HG03039 (cell line): ENCODE data around the gene HPN.

ENCODE experiments used
- ATAC-seq: cut with Tn5 transposase; IDR thresholded peaks from one replicate; pipeline ENCODE4 v1.9.1; 2021; ENCODE audit warnings: mild to moderate bottlenecking, moderate library complexity; ENCODE audit not compliant: unreplicated experiment

Gene HPN

DNA sequence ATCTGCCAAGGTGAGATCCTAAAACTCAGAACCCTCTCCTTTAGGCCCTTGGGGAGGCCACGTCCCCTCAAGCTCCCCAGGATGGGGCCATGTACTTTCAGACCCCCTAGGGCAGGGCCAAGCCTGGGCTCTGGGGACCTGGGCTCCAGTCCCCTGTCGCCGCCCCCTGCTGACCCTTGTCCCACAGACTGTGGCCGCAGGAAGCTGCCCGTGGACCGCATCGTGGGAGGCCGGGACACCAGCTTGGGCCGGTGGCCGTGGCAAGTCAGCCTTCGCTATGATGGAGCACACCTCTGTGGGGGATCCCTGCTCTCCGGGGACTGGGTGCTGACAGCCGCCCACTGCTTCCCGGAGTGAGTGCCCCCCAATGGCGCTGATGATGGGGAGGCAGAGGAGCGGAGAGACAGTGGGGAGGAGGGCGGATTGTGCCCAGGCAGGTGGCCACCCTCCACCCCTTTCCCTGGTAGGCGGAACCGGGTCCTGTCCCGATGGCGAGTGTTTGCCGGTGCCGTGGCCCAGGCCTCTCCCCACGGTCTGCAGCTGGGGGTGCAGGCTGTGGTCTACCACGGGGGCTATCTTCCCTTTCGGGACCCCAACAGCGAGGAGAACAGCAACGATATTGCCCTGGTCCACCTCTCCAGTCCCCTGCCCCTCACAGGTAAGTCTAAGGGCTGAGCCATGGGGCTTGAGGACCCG lies 18.8 kb downstream of the HPN start:
- no peak for ATAC-seq

- no peak for ATAC-seq
Observed at GRCh38 chr19:35061583-35062373, 20.3 kb downstream of the HPN start.

DNA sequence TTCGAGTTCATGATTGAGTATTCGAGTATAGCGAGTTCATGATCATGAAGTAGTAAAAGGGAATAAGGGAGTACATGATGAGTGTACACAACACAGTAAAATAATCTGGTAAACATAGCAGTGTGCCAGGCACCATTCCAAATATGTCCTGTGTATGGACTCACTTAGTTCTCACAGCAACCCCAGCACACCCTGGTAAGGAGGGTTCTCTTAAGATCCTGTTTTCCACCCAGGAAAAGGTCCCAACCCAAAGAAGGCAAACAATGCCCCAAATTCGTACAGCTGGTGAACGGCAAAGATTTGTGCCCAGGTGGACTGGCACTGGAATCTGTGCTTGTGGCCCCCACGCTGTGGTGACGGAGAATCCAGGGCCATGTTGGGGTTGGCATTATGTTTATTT lies 21.4 kb downstream of the HPN start:
- no peak for ATAC-seq

- ATAC-seq = no peak
Observed at GRCh38 chr19:35063940-35064818, 22.7 kb downstream of the HPN start.

GRCh38 chr19:35065574-35065973 lies 24.1 kb downstream of the HPN start:
- no peak for ATAC-seq

DNA sequence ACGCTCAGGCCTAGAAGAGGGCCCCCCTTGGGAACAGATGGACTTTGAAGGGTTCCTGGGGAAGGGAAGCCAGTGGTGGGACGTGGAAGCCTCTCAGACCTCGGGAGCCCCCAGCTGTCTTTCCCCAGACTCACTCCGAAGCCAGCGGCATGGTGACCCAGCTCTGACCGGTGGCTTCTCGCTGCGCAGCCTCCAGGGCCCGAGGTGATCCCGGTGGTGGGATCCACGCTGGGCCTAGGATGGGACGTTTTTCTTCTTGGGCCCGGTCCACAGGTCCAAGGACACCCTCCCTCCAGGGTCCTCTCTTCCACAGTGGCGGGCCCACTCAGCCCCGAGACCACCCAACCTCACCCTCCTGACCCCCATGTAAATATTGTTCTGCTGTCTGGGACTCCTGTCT lies 24.6 kb downstream of the HPN start:
- no peak for ATAC-seq

DNA sequence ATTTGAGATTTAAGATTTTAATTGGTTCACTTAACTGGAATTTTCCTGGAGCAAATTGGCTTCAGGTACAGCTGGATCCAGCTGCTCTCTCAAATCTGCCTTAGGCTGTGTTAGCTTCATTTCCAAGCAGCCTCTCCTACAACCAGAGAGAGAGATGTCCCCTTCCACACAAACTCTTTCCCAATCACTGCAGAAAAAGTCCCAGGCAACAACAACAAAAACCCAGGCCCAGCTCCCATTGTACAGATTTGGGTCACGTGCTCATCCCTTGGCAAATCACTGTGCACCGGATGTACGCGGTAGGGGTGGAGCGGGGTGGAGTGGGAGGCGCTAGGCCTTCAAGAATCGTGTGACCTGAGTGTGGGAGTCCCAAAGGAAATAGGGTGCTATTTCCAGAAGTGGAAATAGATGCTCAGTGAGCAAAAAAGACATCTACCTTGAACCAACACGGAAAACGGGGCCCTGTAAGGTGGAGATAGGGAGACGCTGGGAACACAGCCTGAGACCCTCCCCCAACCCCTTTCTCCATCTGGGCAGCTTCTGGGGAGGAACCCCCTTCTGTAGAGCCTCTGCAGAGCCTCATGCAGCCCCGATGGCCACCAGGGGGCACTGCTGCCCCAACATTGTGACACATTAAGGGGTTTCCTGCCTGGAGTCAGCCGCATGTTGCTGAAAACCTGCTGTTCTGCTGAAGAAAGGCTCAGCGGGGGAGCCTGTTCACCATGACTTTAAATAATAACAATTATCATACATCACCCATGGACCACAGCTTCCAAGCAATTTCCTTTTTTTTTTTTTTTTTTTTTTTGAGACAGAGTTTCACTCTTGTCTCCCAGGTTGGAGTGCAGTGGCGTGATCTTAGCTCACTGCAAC lies 25.4 kb downstream of the HPN start:
- ATAC-seq = no peak

- ATAC-seq = no peak
Observed at GRCh38 chr19:35068941-35069634, 27.6 kb downstream of the HPN start.

DNA sequence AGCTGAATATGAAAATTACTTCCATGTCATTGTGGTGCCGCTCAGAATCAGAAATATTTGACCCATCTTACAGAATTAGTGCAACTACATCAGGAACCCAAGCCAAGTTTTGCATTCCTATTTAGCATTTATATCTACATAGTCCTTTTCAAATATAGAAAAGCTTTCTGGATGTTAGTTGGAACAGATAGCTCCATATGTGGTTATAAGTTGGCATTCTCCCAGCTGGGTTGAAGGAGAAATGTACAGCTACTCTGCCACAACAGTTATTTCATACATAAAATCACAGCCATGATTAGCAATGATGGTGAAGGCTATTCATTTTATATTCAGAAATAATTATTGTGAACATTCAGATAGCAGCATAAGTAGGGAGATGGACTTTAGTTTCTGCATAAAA lies 28.2 kb downstream of the HPN start:
- no peak for ATAC-seq

GRCh38 chr19:35070471-35070870 lies 28.9 kb downstream of the HPN start:
- no peak for ATAC-seq

- no peak for ATAC-seq
Observed at GRCh38 chr19:35073516-35073915, 32.0 kb downstream of the HPN start.

- ATAC-seq = no peak
Observed at GRCh38 chr19:35073941-35074340, 32.4 kb downstream of the HPN start.

GRCh38 chr19:35074426-35075201 lies 33.1 kb downstream of the HPN start:
- ATAC-seq = no peak

DNA sequence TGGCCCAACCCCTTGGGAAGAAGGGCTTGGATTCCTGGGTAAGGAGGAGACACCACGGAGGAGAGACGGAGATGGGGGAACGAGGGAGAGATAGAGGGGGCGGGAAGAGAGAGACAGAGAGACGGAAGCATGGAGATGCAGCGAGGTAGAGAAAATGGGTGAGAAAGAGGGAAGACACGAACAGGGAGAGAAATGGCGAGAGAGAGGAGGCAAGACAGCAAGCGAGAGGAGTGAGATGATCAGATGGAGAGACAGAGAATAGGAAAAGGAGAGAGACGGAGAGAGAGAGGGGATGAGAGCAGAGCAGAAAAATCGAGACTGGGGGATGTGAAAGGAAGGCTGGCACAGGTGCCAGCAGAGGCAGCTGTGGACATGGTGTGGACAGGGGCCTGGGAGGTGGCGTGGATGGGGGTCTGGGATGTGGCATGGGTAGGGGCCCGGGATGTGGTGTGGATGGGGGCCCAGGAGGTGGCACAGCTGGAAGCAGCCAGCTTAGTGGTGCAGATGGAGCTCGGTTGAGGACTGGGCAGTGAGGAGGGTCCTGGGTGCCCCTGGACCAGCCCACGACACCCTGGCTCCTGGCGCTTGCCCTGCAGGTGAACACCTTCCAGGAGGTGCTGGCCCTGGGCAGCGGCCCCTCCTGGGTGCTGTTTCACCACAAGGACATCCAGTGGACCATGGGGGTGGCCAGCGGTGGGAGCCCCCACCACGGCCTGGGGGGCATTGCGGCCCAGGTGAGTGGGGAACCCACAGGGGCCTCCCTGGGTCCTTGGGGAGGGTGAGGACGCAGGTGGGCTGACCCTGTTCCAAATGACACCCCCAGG lies 33.9 kb downstream of the HPN start:
- ATAC-seq = no peak

DNA sequence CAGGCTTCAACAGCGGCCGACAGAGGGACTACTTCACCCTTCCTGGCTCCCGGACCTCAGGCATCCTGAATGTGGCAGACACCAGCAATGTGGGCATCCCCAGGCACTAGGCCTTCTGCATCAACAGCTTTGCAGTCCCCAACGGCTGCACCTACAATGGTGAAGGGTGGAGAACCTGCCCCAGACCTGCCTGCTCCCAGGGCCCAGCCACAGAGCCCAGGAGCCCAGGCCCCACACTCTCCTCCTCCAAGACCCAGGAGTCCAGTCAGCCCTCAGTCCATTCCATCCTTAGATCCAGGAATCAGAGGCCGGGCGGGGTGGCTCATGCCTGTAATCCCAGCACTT lies 34.5 kb downstream of the HPN start:
- no peak for ATAC-seq

DNA sequence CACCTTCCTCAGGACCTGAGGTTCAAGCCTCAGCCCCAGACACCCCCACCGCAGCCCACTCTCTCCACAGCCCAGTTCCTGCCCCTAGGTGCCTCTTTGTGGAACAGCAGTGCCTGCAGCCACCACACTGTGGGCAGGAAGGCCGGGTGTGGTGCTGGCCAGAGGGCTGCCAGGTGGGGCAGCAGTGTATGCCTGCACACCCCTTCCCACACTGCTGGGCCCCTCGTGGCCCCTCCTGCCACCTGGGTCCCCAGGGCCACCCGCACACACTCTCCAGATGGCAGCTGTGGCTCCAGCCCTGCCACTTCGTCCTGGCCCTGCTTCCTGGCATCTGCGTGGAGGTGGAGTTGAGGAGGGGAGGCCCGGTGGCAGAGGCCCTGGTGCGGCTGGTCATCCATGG lies 35.1 kb downstream of the HPN start:
- no peak for ATAC-seq

DNA sequence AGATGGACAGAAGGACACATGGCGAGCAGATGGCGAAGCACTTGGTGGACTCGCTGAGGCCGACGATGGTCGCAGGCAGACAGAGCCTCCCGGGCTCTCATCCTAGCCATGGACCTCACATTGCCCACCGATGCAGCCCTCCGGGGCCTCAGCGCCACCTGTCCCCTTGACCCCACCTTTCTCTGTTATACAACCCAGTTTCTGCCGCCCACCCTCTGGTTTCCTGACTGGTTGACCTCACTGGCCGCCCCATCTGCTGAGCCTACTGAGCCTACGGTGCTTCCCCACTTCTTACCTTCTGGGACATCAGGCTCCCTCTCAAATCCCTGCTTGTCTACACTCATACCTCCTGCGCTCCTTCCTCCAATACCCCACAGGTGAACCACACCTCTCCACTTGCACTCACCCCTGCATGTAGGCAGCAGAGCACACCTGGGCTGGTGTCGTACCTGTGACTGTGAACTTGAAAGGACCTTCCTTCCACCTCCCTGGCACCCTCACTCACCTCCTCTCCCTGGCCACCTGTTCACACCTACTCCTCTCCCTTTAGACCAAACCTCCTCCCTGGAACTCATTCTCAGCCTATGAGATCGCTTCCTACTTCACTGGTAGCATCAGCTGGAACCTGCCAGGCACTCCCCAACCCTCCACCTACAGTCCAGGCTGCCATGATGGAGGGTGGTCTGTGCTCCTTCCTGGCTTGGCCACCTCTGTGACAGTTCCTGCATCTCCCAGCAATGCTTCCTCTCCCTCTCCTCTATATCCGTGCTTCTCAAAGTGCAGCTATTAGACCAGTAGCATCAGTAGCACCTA lies 36.1 kb downstream of the HPN start:
- ATAC-seq = no peak

DNA sequence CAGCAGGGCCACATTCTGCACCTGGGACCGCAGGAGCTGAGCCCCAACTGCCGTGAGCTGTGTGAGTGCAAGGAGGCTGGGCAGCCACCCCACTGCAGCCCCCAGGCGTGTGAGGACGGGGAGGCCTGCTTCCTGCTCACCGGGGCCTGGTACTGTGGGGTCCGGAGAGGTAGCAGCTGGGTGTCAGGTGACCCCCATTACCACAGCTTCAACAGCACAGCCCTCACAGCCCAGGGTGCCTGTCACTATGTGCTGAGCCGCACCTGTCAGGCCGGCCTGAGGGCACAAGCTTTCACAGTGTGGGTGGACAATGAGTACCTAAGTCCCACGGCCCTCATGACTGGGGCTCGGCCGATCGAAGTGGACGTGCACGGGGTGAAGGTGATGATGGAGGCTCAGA lies 38.3 kb downstream of the HPN start:
- no peak for ATAC-seq
